Epidermal melanocyte (primary cell): Measurements from ENCODE around the gene DOCK9.

Experiments
- DNase-seq: peaks from one replicate; pipeline ENCODE4 v3.0.0; 2011; ENCODE audit warnings: low spot score; ENCODE audit not compliant: insufficient read length

The DOCK9 gene

GRCh38 chr13:98751861-98752466, 225.9 kb downstream of the DOCK9 start:
- peak; percentile 34 for DNase-seq

GRCh38 chr13:98751367-98751782, 226.5 kb downstream of the DOCK9 start:
- no peak for DNase-seq

- no peak for DNase-seq
These were observed 228.4 kb downstream of the DOCK9 start for GRCh38 chr13:98749501-98749900.

- DNase-seq: no peak
These were observed 230.9 kb downstream of the DOCK9 start for GRCh38 chr13:98746968-98747367.
